ENCODE measurements around the gene LTB4R2. TPM values are rescaled to one million over a fixed set of nuclear protein-coding genes. Genes with fewer than 3 reads are reported as not detected.
"Not testable (repeated sequence)": the region's sequence is repeated elsewhere in the genome, so short reads cannot be mapped to it uniquely, and the experiment has no call there.

The LTB4R2 gene
- total RNA-seq, 2 donors from 2014 or later, result 13.7 to 27.1 TPM

DNA sequence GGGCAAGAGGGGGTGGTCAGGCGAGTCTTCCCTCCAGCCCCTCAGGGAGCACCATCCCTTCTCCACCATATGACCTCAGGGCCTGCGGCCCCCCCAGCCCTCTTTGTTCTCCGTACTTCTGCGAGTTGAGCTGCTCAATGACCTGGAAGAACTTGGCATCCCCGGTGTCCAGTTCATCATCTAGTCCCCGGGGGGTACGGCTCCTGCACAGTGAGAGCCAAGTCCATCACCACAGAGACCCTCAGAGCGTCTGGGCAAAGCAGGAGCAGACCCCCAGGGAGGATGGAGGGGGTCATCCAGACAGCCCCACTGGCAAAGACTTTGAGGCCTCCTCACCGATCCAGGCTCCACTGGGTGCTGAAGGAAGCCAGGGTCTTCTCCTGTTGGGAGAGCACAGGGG is 16.0 kb downstream of the LTB4R2 start:
- Mint-ChIP-seq H3K4me1 (ENCODE audit: low read depth in 2 of 2) (peaks cover 36 to 42% of the 10 kb centered on the region in 2 donors), H3K4me3 (no peak overlapping the region), H3K36me3 (no peaks in the 10 kb centered on the region), H3K27me3 (peaks cover 8 to 16% of the 10 kb centered on the region in 2 donors), H3K9me3 (no peaks in the 10 kb centered on the region), H3K27ac (no peak overlapping the region)
- ATAC-seq, result no peak
- no peak for DNase-seq (ENCODE audit: low spot score)

DNA sequence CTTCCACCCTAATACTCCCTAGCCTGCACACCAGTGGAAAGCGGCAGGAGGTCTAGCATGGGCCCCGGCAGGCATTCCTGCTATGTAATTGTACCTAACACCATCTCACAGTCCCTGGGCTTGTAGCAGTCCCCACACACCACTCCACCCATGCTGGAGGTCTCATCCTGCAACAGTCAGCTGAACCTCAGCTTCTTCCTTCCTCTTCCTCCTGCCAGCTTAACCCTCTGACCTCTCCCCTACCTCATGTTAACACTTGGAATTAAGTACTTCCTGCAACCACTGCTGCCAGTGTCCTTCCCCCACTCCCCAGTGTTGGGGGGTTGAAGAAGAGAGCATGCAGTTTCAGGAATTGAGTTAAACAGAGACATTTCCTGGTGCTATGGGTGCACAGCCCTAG is 17.4 kb downstream of the LTB4R2 start:
- peaks cover 3 to 18% of the 10 kb centered on the region in 2 donors for H3K27me3 Mint-ChIP-seq
- peak overlapping the region; percentile 3 for H3K4me3 Mint-ChIP-seq
- H3K9me3 Mint-ChIP-seq, result no peaks in the 10 kb centered on the region
- H3K36me3 Mint-ChIP-seq, result no peaks in the 10 kb centered on the region
- H3K27ac Mint-ChIP-seq, result peak overlapping the region in 1 of 2 donors; percentile 17
- no peak for ATAC-seq
- DNase-seq (ENCODE audit: low spot score), result no peak
- H3K4me1 Mint-ChIP-seq (ENCODE audit: low read depth in 2 of 2), result peaks cover 45 to 55% of the 10 kb centered on the region in 2 donors

DNA sequence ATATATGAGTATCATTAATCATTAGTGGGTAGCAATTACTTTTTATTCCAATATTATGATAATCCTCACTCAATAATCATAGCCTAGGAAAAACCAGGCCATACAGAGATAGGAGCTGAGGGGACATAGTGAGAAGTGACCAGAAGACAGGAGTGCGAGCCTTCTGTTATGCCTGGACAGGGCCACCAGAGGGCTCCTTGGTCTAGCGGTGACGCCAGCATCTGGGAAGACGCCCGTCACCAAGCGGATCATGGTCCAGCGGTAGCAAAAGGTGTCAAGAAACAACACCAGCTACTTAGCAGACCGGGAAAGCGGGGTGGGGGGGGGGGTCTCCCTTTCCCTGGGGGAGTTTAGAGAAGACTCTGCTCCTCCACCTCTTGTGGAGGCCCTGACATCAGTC is 18.0 kb downstream of the LTB4R2 start:
- peak overlapping the region; percentile 3 for H3K4me3 Mint-ChIP-seq
- not testable (repeated sequence) for H3K9me3 Mint-ChIP-seq; ATAC-seq; H3K36me3 Mint-ChIP-seq; DNase-seq (ENCODE audit: low spot score)
- H3K4me1 Mint-ChIP-seq (ENCODE audit: low read depth in 2 of 2), result peaks cover 47 to 62% of the 10 kb centered on the region in 2 donors
- H3K27me3 Mint-ChIP-seq, result peaks cover 0 to 16% of the 10 kb centered on the region in 2 donors
- H3K27ac Mint-ChIP-seq, result peak overlapping the region in 1 of 2 donors; percentile 17

DNA sequence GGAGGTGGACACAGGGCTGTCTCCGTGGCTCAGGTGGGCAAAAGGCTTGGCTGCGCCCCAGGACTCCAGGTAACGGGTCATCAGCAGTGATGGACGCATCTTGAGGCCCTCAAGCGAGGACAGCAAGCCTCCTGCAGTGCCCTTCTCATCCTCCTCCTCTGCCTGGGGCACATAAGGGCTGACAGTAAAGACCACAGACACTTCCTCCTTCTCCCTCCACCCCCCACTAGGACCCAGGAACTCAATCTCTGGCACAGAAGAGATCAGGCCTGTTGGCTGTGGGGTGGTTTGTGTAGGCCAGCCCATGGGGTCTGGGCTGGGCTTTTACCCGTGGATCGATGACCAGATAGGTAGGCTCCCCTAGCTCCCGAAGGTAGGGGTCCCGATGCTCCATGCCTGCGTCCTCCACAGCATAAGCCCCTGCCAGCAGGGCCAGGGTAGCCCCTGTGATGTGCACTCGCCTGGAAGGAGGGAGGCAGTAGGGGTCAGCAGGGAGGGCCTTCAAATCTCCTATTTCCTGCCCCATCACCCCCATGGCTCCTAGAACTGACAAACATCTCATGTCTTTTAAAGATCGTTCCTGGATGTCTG is 19.2 kb downstream of the LTB4R2 start:
- Mint-ChIP-seq H3K9me3 (no peaks in the 10 kb centered on the region), H3K36me3 (no peaks in the 10 kb centered on the region), H3K27ac (peak overlapping the region; percentile 69 to 88), H3K4me3 (peak overlapping the region; percentile 59), H3K27me3 (peaks cover 0 to 13% of the 10 kb centered on the region in 2 donors), H3K4me1 (ENCODE audit: low read depth in 2 of 2) (peaks cover 50 to 62% of the 10 kb centered on the region in 2 donors)
- ATAC-seq (no peak), DNase-seq (ENCODE audit: low spot score) (peak; percentile 55)

DNA sequence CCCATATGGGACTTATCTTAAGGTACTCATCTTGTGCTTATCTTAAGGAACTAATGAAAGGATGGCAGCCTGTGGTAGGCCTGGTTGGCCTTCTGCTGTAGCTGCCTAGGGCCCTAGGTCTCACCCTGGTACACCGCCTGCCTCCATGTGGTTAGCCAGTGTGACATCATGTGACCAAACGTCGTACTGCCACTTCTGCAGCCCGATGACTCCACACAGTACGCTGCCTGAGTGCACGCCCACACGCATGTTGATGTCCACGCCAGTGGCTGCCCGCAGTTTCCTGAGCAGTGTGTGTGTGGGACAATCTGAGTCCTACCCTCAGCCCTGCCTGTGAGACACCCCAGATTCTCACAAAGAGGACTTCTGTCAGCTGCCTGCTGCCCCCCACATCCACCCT is 19.8 kb downstream of the LTB4R2 start:
- Mint-ChIP-seq H3K4me1 (ENCODE audit: low read depth in 2 of 2) (peaks cover 52 to 62% of the 10 kb centered on the region in 2 donors), H3K27me3 (peaks cover under 1 to 13% of the 10 kb centered on the region in 2 donors), H3K27ac (peak overlapping the region; percentile 69 to 88), H3K4me3 (peak overlapping the region; percentile 59), H3K9me3 (no peaks in the 10 kb centered on the region), H3K36me3 (no peaks in the 10 kb centered on the region)
- DNase-seq (ENCODE audit: low spot score) (peak; percentile 96), ATAC-seq (peak; percentile 94)

DNA sequence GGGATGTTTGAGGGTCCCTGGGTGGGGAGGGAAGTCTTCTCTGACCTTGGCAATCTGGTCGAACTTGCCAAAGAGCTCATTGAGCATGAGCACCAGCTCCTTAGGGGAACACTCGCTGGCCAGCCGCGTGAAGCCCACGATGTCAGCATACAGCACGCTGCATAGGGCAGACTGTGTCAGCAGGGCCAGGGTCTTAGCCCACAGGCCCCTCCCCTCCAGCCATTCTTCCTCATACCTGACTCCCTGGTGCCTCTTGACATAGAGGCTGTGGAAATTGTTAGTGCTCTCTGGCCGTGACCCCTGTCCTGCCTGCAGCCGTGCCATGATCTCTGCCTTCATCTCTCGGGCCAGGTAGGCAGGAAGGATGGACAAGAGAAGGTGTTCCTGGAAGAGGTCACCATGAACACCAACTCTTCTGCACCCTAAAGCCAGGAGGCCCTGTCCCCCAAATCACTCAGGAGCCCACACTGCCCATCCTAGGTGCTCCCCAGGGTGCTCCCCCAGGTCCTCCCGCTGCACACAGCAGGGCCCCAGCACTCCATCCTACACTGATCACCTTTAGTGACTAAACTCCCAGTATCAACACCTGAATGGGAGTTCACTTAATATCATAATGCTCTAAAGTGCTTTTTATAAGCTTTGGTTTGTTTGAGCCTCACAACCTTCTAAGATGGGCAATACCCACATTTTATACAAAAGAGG is 21.2 kb downstream of the LTB4R2 start:
- Mint-ChIP-seq H3K9me3 (no peaks in the 10 kb centered on the region), H3K4me1 (ENCODE audit: low read depth in 2 of 2) (peaks cover 58 to 65% of the 10 kb centered on the region in 2 donors), H3K27me3 (peaks cover 8 to 18% of the 10 kb centered on the region in 2 donors), H3K4me3 (no peak overlapping the region), H3K36me3 (peaks cover under 1% of the 10 kb centered on the region), H3K27ac (peak overlapping the region in 1 of 2 donors; percentile 69)
- no peak for ATAC-seq
- no peak for DNase-seq (ENCODE audit: low spot score)

DNA sequence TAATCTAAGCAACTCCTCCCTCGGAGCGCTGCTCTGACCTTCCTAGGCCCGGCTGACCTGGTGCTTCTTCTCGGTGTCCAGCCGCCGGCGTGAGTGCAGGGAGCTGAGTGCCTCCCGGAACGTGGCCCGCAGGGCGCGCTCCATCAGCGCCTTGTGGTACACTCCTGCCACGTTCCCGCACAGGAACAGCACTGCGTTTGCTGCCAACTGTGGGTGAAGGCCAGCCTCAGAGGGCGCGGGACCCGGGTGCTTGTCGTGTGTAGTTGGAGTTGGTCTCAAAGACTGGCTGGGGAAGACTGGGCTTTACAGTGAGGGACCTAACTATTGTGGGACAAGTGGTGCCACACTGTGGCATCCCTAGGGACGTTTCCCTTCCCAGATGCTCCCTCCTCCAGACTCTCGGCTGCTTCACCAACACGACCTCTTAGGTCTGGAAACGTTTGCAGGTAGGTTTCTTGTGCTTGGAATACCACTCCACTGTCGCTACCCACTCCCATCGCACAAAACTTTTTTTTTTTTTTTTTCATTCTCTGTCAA is 21.9 kb downstream of the LTB4R2 start:
- DNase-seq (ENCODE audit: low spot score) (no peak), ATAC-seq (no peak)
- H3K9me3 Mint-ChIP-seq, result no peaks in the 10 kb centered on the region
- peaks cover 6% of the 10 kb centered on the region for H3K36me3 Mint-ChIP-seq
- peaks cover 8 to 18% of the 10 kb centered on the region in 2 donors for H3K27me3 Mint-ChIP-seq
- peaks cover 58 to 65% of the 10 kb centered on the region in 2 donors for H3K4me1 Mint-ChIP-seq (ENCODE audit: low read depth in 2 of 2)
- H3K4me3 Mint-ChIP-seq, result peak overlapping the region; percentile 91
- peak overlapping the region; percentile 62 to 75 for H3K27ac Mint-ChIP-seq

DNA sequence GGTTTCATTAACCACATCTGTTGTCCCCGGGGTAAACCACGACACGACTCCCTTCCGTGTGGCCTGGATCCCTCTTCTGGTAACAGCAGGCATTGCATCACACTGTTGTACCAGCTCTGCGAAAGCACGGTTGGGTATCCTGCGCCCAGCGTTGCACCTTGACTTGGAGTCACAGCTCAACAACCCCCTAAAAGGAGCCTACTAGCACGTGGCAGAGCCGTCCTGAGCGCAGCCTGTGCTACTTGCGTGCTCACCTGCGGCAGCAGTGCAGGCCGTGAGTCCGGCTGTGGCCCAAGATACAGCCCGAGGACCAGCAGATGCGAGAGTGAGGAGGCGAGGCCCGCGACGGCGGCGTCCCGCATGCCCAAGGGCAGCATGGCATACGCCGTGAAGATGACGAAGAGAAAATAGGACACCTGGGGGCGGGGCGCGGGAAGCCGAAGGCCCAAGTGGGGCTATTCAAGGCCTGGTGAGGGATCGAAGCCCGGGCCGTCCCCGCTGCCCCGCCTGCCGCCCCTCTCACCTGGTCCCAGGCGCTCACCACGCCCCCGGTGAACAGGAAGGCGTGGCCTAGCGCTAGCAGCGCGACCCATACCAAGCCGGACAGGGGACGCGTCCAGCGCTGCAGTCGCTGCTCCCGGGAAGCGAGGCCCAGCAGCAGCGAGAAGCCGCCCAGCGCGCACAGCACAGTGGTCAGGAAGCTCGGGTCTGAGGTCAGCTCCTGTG is 22.5 kb downstream of the LTB4R2 start:
- Mint-ChIP-seq H3K36me3 (peaks cover 6% of the 10 kb centered on the region), H3K9me3 (no peaks in the 10 kb centered on the region), H3K4me1 (ENCODE audit: low read depth in 2 of 2) (peaks cover 51 to 60% of the 10 kb centered on the region in 2 donors), H3K4me3 (peak overlapping the region; percentile 91), H3K27me3 (peaks cover 8 to 18% of the 10 kb centered on the region in 2 donors), H3K27ac (peak overlapping the region; percentile 62 to 75)
- ATAC-seq, result peak; percentile 68 to 71
- peak; percentile 82 for DNase-seq (ENCODE audit: low spot score)

DNA sequence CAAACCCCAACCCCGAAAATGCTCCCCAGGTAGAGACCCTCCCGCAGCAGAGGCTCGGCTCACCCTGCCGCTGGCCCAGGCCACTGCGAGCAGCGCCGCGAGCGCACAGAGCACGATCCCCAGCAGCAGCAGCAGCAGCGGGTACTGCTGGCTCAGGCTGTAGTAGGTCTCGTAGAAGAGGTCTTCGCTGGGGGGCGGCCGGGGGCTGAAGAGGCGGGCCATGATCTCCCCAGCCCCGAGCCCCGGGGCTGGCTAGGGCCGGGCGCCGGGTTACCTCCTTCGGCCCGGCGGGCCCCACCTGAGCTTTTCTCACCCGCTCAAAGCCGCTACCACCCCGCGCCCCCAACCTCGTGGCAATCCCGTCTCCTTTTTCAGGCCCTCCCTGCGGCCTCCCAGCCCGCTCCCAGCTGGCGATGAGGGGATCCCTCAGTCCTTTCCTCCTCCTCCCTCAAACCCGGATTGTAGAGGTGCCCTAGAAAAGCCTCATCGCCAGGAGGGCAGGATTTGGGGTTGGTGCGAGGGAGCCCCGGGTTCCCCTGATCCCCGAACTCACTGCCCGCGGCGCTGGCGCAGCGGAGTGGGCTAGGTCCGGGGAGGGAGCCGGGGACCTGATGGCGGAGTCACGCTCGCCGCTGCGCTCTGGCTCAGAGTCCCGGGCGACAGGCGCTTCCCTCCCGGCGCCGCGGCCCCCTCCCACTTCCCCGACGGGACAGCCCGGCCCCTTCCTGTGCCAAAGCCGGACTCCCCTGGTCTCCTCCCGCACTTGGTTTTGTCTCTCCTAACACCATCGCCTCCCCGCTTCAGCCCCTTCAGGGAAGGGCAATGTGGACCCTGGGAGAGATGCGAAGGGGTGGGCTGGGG is 24.7 kb downstream of the LTB4R2 start, which contains the start of gene ADCY4:
ADCY4 (minus strand) TSS at position 641 of the 861 bp plus-strand sequence; CDS start at position 222, 419 bp downstream.
- Mint-ChIP-seq H3K27me3 (peaks cover 8 to 18% of the 10 kb centered on the region in 2 donors), H3K36me3 (peaks cover 6% of the 10 kb centered on the region), H3K9me3 (no peaks in the 10 kb centered on the region), H3K4me1 (ENCODE audit: low read depth in 2 of 2) (peaks cover 46 to 58% of the 10 kb centered on the region in 2 donors), H3K27ac (no peak within 1 kb of the TSS), H3K4me3 (peak within 1 kb of the TSS; percentile 51)
- DNase-seq (ENCODE audit: low spot score) (no peak), ATAC-seq (no peak)

DNA sequence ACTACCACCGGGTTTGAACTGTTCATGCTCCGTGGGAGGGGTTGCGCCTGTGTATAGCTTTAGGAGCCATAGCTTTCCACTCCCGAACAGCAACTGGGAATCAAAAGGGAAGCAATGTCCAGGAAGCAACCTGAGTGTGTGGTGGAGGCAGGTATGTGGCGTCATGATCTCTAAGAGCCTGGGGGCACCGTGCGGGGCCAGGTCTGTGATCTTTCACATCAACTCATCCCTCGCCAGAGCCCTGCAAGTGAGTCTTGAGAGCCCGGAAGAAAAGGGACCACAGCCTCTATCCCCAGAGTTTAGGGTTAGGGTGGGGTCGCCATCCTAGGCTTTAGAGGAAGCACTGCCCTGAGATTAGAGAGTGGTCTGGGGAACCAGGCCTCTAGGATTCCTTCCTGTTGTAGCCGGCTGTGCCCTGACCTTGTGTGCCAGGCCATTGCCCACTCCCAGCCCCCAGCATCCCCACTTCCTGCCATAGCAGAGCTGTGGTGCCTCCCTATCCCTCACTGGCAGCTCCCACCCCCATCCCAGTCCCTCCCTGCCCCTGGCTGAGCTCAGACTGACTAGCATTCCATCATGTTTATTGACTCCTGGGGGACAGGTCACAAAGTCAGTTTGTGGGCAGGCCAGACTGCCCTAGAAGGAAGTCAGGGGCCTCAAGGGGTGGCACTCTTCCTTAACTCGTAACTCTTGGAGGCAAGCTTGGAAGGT is 25.7 kb downstream of the LTB4R2 start:
- H3K36me3 Mint-ChIP-seq, result peaks cover 6% of the 10 kb centered on the region
- no peak overlapping the region for H3K27ac Mint-ChIP-seq
- ATAC-seq, result no peak
- H3K9me3 Mint-ChIP-seq, result no peaks in the 10 kb centered on the region
- no peak for DNase-seq (ENCODE audit: low spot score)
- H3K4me1 Mint-ChIP-seq (ENCODE audit: low read depth in 2 of 2), result peaks cover 43 to 56% of the 10 kb centered on the region in 2 donors
- H3K27me3 Mint-ChIP-seq, result peaks cover 8 to 12% of the 10 kb centered on the region in 2 donors
- no peak overlapping the region for H3K4me3 Mint-ChIP-seq

DNA sequence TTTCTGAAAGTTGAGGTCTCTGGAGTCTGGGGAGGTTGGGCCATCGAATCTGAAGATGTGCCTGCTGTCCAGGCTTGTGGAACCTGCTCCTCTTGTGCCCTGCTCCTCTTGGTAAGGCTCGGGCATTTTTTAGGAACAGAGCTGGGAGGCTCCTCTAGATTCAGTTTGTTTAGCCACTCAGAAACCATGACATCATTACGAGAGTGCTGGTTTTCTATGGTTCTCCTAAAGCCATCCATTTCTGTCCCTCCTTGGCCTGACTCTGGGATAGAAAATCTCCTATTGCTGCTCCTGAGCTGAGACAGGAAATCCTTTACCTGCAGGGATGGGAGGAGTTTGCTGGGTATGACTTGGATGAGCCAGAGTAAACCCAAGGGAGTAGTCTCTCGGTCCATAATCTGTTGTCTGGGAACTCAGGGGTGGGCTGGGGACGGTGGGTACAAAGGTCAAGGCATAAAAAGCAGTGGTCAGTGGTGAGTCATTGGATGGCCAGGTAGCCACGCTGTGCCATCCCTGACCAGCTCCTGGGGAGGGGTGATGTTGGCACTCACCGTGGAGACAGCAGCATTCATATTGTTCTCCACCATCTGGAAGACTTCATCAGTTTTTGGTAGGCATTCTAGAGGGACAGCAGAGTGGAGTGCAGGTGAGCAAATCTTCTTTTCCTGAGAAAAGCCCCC is 27.3 kb downstream of the LTB4R2 start:
- H3K4me1 Mint-ChIP-seq (ENCODE audit: low read depth in 2 of 2), result peaks cover 33 to 39% of the 10 kb centered on the region in 2 donors
- DNase-seq (ENCODE audit: low spot score) (no peak), ATAC-seq (no peak)
- peaks cover 6% of the 10 kb centered on the region for H3K36me3 Mint-ChIP-seq
- no peak overlapping the region for H3K4me3 Mint-ChIP-seq
- no peak overlapping the region for H3K27ac Mint-ChIP-seq
- H3K9me3 Mint-ChIP-seq, result no peaks in the 10 kb centered on the region
- peaks cover 8 to 9% of the 10 kb centered on the region in 2 donors for H3K27me3 Mint-ChIP-seq

DNA sequence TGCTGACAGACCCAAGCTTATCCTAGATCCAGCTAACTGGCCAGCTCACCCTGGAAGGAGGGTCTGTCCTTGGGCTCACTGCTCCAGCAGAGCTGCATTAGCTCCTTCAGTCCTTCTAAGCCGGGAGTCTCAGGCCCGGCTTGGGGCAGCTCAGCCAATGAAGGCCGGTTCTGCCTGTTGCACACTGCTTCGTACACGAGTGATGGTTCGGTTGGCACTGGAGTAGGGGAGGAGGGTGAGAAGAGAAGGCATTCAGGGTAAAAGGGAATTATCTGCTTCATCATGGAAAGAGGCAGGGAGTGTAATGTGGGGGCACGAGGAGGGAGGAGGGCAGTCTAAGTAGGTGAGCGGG is 27.9 kb downstream of the LTB4R2 start:
- Mint-ChIP-seq H3K27me3 (peaks cover 8 to 13% of the 10 kb centered on the region in 2 donors), H3K4me1 (ENCODE audit: low read depth in 2 of 2) (peaks cover 31 to 34% of the 10 kb centered on the region in 2 donors), H3K36me3 (peaks cover 6% of the 10 kb centered on the region), H3K9me3 (no peaks in the 10 kb centered on the region), H3K4me3 (peak overlapping the region; percentile 85), H3K27ac (no peak overlapping the region)
- ATAC-seq, result no peak
- DNase-seq (ENCODE audit: low spot score), result no peak

Data from natural killer cell treated with Interleukin-12 subunit alpha and Interleukin-12 subunit beta and Interleukin-15 and Interleukin-18, amount 100 ng/mL, for 72 hours (primary cell).